GM23248 (cell line): ENCODE results near the gene TSPAN9.

Source experiments
- EZH2 ChIP-seq: fragments of 200-600 bp; sonication (generic); IDR thresholded peaks from 2 replicates; pipeline ENCODE4 v1.6.1; 2018; ENCODE audit warnings: antibody characterized with exemption, mild to moderate bottlenecking; ENCODE audit not compliant: insufficient read depth, poor library complexity, severe bottlenecking
- EZH2phosphoT487 ChIP-seq: fragments of 200-600 bp; sonication (generic); IDR thresholded peaks from 2 replicates; pipeline ENCODE4 v1.6.1; 2018; ENCODE audit warnings: antibody characterized with exemption, moderate library complexity, mild to moderate bottlenecking, low read depth; ENCODE audit not compliant: insufficient read depth

GRCh38 chr12:3042394-3042793, 34.8 kb upstream of the TSPAN9 start:
- TF ChIP-seq EZH2 (no peak), EZH2phosphoT487 (no peak)
